ENCODE results near the gene YEATS2. TPM values are rescaled to one million over a fixed set of nuclear protein-coding genes. Genes with fewer than 3 reads are reported as not detected.

YEATS2 gene
- total RNA-seq, 1 experiment from 2014 or later: 34.5 TPM

GRCh38 chr3:183762304-183762703 lies 64.7 kb downstream of the YEATS2 start:
- Histone ChIP-seq H3K9me3 (no peaks in the 10 kb centered on the region), H3K4me1 (peaks cover 16% of the 10 kb centered on the region), H3K36me3 (ENCODE audit: control insufficient read depth, insufficient read depth, low read length) (peaks cover 6% of the 10 kb centered on the region; the same call in 1 of the 2 replicates), H3K27me3 (replicated peaks; ENCODE audit: control insufficient read depth, insufficient read depth, low read length) (no peaks in the 10 kb centered on the region), H3K4me3 (ENCODE audit: low read depth, low read length) (no peak overlapping the region)
- intact Hi-C loops (cut with micrococcal nuclease; ENCODE audit: unreplicated experiment): no loop called here
- no peaks in the 10 kb centered on the region for H3K9me3 Mint-ChIP-seq (ENCODE audit: unreplicated experiment)
- BruUV-seq (replicated peaks): no TSS peak
- ChIA-PET CTCF (no interaction called here), POLR2A (no interaction called here)
- peaks cover 64% of the 10 kb centered on the region for H3K36me3 Mint-ChIP-seq (ENCODE audit: insufficient read depth, unreplicated experiment)
- H3K4me3 Mint-ChIP-seq (ENCODE audit: unreplicated experiment): no peak overlapping the region
- peaks cover 15% of the 10 kb centered on the region for H3K4me1 Mint-ChIP-seq (ENCODE audit: low read depth, unreplicated experiment)
- no peak for TF ChIP-seq CTCF (IDR thresholded peaks at IDR 0.05; ENCODE audit: insufficient read depth in 1 of 2, low read depth in 1 of 2, low read length in 1 of 2, severe bottlenecking in 1 of 2, unreplicated experiment in 1 of 2)
- no peak for DNase-seq
- no peak overlapping the region for H3K27ac Mint-ChIP-seq (ENCODE audit: unreplicated experiment)
- H3K27me3 Mint-ChIP-seq (ENCODE audit: insufficient read depth, unreplicated experiment): no peaks in the 10 kb centered on the region

DNA sequence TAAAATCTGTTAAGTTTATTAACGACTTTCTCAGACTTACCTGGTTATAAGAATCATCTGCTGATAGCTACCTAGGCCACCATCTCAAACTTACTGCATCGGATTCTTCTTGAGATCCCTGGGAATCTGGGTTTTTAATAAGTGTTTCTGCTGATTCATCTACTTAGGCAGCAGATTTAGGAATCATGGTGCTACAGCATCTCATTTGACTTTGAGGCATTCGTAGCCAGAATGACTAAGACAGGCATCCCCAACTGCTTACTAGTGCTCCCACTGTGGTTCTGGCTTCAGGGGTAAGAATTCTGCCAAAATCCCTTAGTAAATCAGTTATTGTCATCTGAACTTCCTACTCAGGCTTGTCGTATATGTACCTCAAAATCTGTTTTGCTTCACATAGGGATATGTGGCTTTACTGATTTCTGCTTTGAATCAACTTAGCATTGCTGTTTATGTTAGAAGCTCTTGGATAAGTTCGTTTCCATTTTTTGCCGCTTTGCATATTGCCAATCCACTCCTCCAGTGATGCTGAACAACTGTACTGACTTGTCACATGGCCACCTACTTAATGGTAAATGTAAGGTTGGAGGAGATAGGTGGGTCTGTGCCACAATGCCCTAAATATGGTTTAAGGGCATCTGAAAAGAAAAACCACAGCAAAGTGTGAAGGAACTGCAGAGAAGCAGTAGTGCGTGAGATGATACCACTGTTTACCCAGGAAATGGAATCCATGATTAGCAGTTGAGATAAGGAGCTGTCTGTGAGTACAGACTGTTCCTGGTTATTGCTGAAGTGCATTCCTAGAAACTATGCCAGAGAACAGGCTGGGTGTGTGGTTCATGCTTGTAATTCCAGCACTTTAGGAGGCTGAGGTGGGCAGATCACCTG lies 67.5 kb downstream of the YEATS2 start:
- CTCF ChIA-PET: interaction anchor here (0.6 to 0.8 kb wide), 3 partner anchors 205 to 774 kb away, joined by 3 to 5 read pairs (median 3); no protein-coding TSS in a partner anchor

More for the DNA sequence above, 67.5 kb downstream of the YEATS2 start:
- Mint-ChIP-seq H3K27me3 (ENCODE audit: insufficient read depth, unreplicated experiment) (no peaks in the 10 kb centered on the region), H3K9me3 (ENCODE audit: unreplicated experiment) (no peaks in the 10 kb centered on the region), H3K36me3 (ENCODE audit: insufficient read depth, unreplicated experiment) (peaks cover 71% of the 10 kb centered on the region), H3K27ac (ENCODE audit: unreplicated experiment) (peak overlapping the region; percentile 65), H3K4me3 (ENCODE audit: unreplicated experiment) (no peak overlapping the region), H3K4me1 (ENCODE audit: low read depth, unreplicated experiment) (peaks cover 15% of the 10 kb centered on the region)
- BruUV-seq (replicated peaks): no TSS peak
- H3K4me3 ChIP-seq (ENCODE audit: low read depth, low read length): no peak overlapping the region
- peak; percentile 56 to 78 for DNase-seq
- H3K9me3 ChIP-seq: no peaks in the 10 kb centered on the region
- peaks cover 16% of the 10 kb centered on the region for H3K4me1 ChIP-seq
- no peaks in the 10 kb centered on the region for H3K27me3 ChIP-seq (replicated peaks; ENCODE audit: control insufficient read depth, insufficient read depth, low read length)
- TF ChIP-seq CTCF (IDR thresholded peaks at IDR 0.05; ENCODE audit: insufficient read depth in 1 of 2, low read depth in 1 of 2, low read length in 1 of 2, severe bottlenecking in 1 of 2, unreplicated experiment in 1 of 2): no peak
- H3K36me3 ChIP-seq (ENCODE audit: control insufficient read depth, insufficient read depth, low read length): peaks cover 4% of the 10 kb centered on the region; the same call in 1 of the 2 replicates
- POLR2A ChIA-PET: no interaction called here
- intact Hi-C loops (cut with micrococcal nuclease; ENCODE audit: unreplicated experiment): loop anchor here (5.0 kb wide), 3 partner anchors 128 to 583 kb away; partner anchors contain the start of gene KLHL24

Data from Caco-2 (cell line).